Measurements from ENCODE around the gene TRIP13.
"Not testable (repeated sequence)": the region's sequence is repeated elsewhere in the genome, so short reads cannot be mapped to it uniquely, and the experiment has no call there.

Gene TRIP13

DNA sequence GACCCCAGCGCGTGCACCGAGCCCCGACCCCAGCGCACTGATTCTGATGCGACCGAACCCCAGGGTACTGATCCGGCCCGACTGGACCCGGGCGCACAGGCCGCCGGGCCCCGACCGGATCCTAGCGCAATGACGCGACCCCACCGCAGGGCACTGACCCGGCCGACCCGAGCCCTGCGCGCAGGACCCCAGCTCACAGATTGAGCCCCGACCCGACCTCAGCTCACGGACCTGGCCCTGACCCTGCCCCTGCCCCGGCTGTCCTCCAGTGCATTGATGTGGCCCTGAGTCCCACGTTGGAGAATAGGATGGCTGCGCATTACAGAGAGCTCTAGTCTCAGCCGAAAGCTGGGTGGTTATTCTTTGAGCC lies 438 bp downstream of the TRIP13 start:
- DNase-seq: no peak

DNA sequence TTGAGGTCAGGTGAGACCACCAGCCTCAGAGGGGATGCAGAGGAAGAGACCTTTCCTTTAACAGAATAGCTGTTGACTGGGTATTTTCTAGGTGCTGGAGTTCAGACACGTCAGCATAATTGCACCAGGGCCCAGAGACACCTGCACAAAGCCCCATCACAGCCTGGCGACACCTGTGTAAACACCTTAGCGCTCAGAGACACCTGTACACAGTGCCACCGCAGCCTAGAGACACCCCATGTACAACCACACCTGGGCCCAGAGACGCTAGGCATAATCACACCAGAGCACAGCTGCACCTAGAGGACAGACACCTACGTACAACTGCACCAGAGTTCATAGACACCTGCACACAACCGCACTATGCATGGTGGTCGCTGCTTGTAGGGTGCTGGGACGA lies 1.0 kb downstream of the TRIP13 start:
- no peak for DNase-seq

GRCh38 chr5:900781-901180 lies 8.1 kb downstream of the TRIP13 start:
- no peak for DNase-seq

DNA sequence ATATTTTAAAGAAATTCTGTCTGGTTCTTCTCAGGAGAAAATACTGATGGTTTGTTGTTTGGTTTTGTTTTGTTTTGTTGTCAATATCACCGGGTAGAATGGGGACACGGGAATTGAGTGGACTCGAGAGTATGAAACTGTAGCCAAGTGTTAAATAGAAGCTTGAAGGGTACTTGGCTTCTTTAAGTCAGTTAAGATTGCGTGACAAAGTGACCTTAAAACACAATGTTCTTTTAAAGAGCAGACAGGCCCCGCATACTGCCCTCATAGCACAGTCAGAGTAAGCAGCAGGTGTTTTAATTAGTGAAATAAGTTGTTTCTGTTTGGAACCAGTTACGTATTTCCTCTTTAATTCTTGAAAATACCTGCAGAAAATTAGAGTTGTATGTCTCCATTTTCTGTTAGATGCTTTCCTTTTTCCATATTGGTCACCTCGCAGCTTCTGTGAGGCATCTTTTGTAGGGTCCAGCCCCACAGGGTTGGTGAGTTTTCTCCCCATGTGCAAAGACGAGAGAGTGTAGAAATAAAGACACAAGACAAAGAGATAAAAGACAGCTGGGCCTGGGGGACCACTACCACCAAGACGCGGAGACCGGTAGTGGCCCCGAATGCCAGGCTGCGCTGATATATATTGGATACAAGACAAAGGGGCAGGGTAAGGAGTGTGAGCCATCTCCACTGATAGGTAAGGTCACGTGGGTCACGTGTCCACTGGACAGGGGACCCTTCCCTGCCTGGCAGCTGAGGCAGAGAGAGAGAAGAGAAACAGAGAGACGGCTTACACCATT lies 9.6 kb downstream of the TRIP13 start:
- DNase-seq: no peak

DNA sequence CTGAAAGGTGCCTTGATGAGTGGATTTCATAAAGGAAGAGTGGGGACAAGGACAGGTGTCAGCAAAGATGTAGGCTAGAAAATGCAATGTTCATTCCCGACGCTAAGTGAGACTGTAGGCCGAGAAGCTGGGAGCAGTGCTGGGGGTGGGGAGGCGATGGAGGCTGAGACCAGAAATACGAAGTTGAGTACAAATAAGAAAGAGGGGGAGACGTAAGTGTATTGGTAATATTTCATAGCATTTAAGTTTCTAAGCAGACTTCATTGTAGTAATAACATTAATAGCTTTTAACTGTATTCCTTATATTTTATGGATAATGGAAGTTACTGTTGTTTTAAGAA lies 11.0 kb downstream of the TRIP13 start:
- DNase-seq: no peak

- no peak for DNase-seq
Observed at GRCh38 chr5:905139-905642, 12.5 kb downstream of the TRIP13 start.

DNA sequence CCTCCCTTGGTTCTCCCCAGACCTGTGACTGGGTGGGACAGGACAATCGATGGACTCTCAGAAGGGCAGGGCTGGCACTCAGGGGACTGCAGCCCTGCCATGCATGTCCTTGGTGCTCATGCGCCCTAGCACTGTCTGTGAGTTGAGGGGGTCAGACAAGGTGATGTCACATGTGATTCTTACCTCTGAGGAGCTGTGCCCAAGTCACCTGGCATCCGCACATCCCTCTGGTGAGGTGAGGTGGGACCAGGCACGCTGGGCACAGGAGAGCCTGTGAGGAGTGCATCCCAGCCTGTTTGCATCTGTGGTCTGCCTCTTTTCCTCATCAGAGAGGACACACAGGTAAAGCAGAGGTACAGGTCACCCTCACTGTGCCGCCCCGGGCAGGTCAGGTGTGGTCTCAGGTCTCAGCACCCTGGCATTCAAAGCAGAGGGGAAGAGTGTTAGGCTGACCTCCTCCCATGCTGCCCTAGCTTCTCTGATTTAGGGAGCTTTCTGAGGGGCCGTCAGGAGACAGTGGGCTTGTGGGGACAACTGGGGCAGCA lies 14.8 kb downstream of the TRIP13 start:
- no peak for DNase-seq

GRCh38 chr5:908172-908571 lies 15.5 kb downstream of the TRIP13 start:
- DNase-seq: no peak

- no peak for DNase-seq
Observed at GRCh38 chr5:909086-909485, 16.4 kb downstream of the TRIP13 start.

- no peak for DNase-seq
Observed at GRCh38 chr5:909994-910768, 17.5 kb downstream of the TRIP13 start.

- no peak for DNase-seq
Observed at GRCh38 chr5:910769-911160, 18.1 kb downstream of the TRIP13 start.

- DNase-seq: no peak
Observed at GRCh38 chr5:911601-912000, 18.9 kb downstream of the TRIP13 start.

DNA sequence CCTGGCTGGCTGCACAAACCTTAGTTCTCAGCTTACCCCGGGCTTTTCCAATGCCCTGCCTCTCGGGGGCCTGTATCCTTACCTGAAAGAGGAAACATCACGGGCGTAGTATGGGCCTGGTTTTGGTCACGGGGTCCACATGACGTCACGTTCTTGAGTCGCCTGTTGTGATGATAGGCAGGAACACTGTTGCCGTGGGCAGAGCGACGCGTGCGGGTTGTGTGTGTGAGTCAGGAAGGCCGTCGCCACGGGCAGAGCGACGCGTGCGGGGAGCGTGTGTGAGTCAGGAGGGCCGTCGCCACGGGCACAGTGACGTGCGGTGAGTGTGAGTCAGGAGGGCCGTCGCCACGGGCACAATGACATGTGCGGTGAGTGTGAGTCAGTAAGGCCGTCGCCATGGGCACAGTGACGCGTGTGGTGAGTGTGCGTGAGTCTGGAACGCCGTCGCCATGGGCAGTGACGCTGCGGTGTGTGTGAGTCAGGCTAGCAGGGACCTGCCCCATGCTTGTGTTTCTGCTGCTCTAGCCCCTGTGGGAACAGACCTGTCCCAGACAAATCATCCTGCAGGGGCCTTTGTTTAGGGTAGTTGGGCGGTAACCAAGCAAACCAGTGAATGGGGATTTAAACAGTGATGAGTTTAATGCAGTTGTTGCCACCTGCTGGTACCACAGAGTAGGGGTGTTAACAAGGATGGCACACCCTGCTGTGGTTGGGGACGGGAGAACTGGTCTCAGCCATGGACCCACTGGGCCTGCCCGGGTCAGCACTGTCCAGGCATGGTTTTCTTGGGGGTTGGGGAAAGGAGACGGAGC lies 19.8 kb downstream of the TRIP13 start:
- DNase-seq: no peak

DNA sequence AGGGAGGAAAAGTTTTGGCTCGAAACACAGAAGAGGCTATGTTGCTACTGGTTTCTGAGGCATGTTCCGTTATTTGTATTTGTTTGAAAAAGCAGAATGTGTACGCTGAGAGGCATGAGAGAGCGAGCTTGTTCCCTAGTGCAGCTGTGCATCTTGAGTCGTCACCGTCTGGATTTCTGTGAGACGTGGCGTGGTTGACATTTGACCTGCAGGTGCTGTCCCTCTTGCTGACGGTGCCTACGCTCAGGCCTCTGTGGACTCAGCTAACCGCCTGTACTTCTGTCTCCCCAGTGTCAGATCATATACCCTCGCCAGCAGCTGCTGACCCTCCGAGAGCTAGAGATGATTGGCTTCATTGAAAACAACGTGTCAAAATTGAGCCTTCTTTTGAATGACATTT lies 21.5 kb downstream of the TRIP13 start:
- DNase-seq: no peak

DNA sequence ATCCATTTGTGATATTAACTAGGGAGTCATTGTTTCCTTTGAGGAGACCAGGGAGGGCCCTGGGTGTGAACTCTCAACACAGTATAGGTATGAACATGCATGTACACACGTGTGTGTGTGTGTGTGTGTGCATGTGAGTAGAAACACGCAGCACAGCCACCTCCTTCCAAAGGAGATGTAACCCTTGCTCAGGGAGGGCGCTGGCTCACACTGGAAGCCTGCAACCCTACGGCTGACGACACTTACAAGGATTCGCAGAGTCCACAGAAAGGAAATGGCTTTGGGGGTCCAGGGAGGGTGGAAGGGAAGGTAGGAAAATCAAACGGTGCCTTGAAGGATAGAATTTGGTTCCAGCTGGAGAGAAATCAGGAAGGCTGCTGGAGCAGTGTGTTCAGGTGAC lies 21.9 kb downstream of the TRIP13 start:
- no peak for DNase-seq

DNA sequence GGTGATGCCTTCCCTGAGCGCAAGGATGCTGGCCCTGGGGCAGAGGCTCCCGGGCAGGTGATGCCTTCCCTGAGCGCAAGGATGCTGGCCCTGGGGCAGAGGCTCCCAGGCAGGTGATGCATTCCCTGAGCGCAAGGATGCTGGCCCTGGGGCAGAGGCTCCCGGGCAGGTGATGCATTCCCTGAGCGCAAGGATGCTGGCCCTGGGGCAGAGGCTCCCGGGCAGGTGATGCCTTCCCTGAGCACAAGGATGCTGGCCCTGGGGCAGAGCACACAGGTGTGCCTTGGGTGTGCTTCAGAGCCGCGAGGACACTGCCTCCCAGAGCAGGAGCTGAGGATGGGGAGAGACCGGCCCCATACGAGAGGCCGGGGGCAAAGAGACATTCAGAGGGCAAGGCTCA lies 22.7 kb downstream of the TRIP13 start:
- DNase-seq: not testable (repeated sequence)

DNA sequence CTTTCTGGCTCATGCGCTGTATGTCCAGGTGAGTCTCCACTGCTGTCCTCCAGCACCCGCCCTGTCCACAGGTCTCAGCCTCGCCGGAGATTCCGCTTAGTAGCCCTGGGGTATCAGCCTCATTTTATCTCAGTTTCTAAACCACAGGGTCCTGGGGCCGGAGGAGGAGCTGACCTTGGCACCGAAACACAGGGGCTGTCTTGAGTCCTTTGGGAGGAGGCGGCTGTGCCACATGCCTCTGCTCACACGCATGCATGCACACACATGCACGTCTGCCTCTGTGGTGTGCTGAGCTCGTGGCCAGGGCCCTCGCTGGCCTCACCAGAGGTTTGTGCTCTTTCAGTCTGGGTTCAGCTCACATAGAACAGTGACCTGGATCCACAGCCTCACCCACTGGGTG lies 23.3 kb downstream of the TRIP13 start:
- DNase-seq: no peak

DNA sequence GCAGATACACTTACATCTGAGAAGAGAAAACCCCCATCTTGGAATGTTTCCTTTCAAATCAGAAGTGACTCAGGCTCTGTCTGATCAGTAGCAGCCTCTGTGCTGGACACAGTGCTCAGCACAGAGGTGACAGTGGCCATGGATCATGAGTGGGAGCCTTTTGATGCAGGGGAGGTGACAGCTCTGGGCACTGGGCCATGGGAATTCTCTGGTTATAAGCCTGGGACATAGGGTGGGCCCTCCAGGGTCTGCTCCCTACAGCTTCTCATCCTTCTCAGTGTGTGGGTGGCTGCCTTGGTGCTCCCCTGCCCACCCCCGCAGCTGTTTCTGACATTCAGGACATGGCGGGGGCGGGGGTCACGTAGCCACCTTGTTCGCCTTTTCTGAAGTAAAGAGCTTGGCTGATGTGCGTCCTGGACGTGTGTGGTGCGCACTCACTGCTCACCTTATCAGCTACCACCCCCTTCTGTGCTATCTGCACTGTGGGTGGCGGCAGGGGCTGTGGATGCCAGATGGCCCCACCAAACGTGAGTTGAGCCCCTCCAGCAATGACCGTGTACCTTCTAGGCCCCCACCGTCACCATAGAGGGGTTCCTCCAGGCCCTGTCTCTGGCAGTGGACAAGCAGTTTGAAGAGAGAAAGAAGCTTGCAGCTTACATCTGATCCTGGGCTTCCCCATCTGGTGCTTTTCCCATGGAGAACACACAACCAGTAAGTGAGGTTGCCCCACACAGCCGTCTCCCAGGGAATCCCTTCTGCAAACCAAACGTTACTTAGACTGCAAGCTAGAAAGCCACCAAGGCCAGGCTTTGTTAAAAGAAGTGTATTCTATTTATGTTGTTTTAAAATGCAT lies 24.0 kb downstream of the TRIP13 start:
- no peak for DNase-seq

DNA sequence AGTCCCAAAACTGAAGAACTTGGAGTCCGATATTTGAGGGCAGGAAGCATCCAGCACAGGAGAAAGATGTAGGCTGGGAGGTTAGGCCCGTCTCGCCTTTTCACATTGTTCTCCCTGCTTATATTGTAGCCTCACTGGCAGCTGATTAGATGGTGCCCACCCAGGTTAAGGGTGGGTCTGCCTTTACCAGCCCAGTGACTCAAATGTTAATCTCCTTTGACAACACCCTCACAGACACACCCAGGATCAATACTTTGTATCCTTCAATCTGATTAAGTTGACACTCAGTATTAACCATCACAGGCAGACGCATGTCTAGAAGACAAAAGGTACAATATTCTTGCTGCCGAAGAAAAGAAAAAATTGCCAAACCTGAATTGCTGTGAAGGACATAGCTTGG lies 26.0 kb downstream of the TRIP13 start:
- not testable (repeated sequence) for DNase-seq

GRCh38 chr5:919356-920000 lies 26.8 kb downstream of the TRIP13 start:
- DNase-seq: no peak

GRCh38 chr5:920321-920720 lies 27.6 kb downstream of the TRIP13 start:
- no peak for DNase-seq
